NCI-H2196 (cell line): ENCODE data around the gene PRPS1L1.

Source experiments
- DNase-seq: peaks from one replicate; lab custom pipeline; 2025; ENCODE audit not compliant: unreplicated experiment; lab: John Stamatoyannopoulos, UW

The PRPS1L1 gene

GRCh38 chr7:18016547-18017444 is 10.8 kb downstream of the PRPS1L1 start:
- no peak for DNase-seq

- DNase-seq, result no peak
These were observed 13.7 kb downstream of the PRPS1L1 start for GRCh38 chr7:18013936-18014335.

GRCh38 chr7:18004372-18004771 is 23.3 kb downstream of the PRPS1L1 start:
- DNase-seq, result no peak

- DNase-seq, result no peak
These were observed 24.2 kb downstream of the PRPS1L1 start for GRCh38 chr7:18003286-18003994.

- DNase-seq, result no peak
These were observed 29.0 kb downstream of the PRPS1L1 start for GRCh38 chr7:17998692-17999091.

- DNase-seq, result no peak
These were observed 31.0 kb downstream of the PRPS1L1 start for GRCh38 chr7:17996442-17997223.

- no peak for DNase-seq
These were observed 31.6 kb downstream of the PRPS1L1 start for GRCh38 chr7:17996040-17996439.

GRCh38 chr7:17994079-17994850 is 33.4 kb downstream of the PRPS1L1 start:
- DNase-seq, result no peak

- no peak for DNase-seq
These were observed 35.6 kb downstream of the PRPS1L1 start for GRCh38 chr7:17991866-17992648.

- no peak for DNase-seq
These were observed 36.9 kb downstream of the PRPS1L1 start for GRCh38 chr7:17990761-17991160.

- DNase-seq, result no peak
These were observed 38.1 kb downstream of the PRPS1L1 start for GRCh38 chr7:17989546-17989945.

GRCh38 chr7:17988858-17989257 is 38.8 kb downstream of the PRPS1L1 start:
- no peak for DNase-seq

- no peak for DNase-seq
These were observed 39.5 kb downstream of the PRPS1L1 start for GRCh38 chr7:17988141-17988540.

GRCh38 chr7:17986851-17987250 is 40.8 kb downstream of the PRPS1L1 start:
- DNase-seq, result no peak

GRCh38 chr7:17985473-17986239 is 42.0 kb downstream of the PRPS1L1 start:
- DNase-seq, result no peak

- DNase-seq, result no peak
These were observed 43.4 kb downstream of the PRPS1L1 start for GRCh38 chr7:17984288-17984687.

- no peak for DNase-seq
These were observed 44.2 kb downstream of the PRPS1L1 start for GRCh38 chr7:17983221-17984062.

GRCh38 chr7:17976952-17977351 is 50.7 kb downstream of the PRPS1L1 start:
- no peak for DNase-seq
